MM.1S (cell line): ENCODE measurements around the gene CNTF.

Source experiments
- CTCF ChIP-seq: fragments of 300-600 bp; sonication (generic); IDR thresholded peaks from 2 replicates; pipeline ENCODE4 v1.5.1; 2016; ENCODE audit warnings: antibody characterized with exemption, low read length, mixed read lengths
- EZH2 ChIP-seq: fragments of 300-600 bp; sonication (generic); optimal IDR thresholded peaks from 2 replicates; pipeline ENCODE3; 2017; ENCODE audit warnings: low read depth, mild to moderate bottlenecking, antibody characterized with exemption, low read length, mixed read lengths

- peak; percentile 46 for TF ChIP-seq CTCF
- TF ChIP-seq EZH2 = no peak
Observed at GRCh38 chr11:58575377-58576020, 47.0 kb upstream of the CNTF start, which contains the start of gene LPXN.
